GM13976 (cell line): ENCODE data around the gene PPM1L.

Experiments
- DNase-seq: peaks from one replicate; pipeline ENCODE4 v3.0.0; 2012; ENCODE audit warnings: low spot score
- CTCF ChIP-seq: IDR thresholded peaks from 2 replicates; pipeline ENCODE4 v1.5.1; 2012; ENCODE audit warnings: borderline replicate concordance, mild to moderate bottlenecking; ENCODE audit not compliant: insufficient read depth; ENCODE audit errors: extremely low read depth, missing control alignments, control extremely low read depth
- in situ Hi-C: fragments of 300-500 bp; cut with MboI; formaldehyde crosslinking; loops from one replicate; pipeline ENCODE4 v1.12.0; 2022; ENCODE audit warnings: low sequenced_read_pairs, mixed read lengths, inconsistent platforms; ENCODE audit not compliant: unreplicated experiment

Gene PPM1L

GRCh38 chr3:160943996-160944395, 188.0 kb downstream of the PPM1L start:
- TF ChIP-seq CTCF: no peak
- DNase-seq: no peak
- in situ Hi-C loops: loop anchor here (25.0 kb wide), 1 partner anchor 468 kb away; no protein-coding TSS in a partner anchor

- no peak for TF ChIP-seq CTCF
- DNase-seq: no peak
- in situ Hi-C loops: loop anchor here (25.0 kb wide), 1 partner anchor 467 kb away; no protein-coding TSS in a partner anchor
Measured at GRCh38 chr3:160945336-160945735, 189.3 kb downstream of the PPM1L start.

- in situ Hi-C loops: loop anchor here (25.0 kb wide), 1 partner anchor 464 kb away; no protein-coding TSS in a partner anchor
- no peak for TF ChIP-seq CTCF
- no peak for DNase-seq
Measured at GRCh38 chr3:160948273-160948672, 192.2 kb downstream of the PPM1L start.

- TF ChIP-seq CTCF: no peak
- no peak for DNase-seq
- in situ Hi-C loops: loop anchor here (25.0 kb wide), 1 partner anchor 463 kb away; no protein-coding TSS in a partner anchor
Measured at GRCh38 chr3:160949460-160949859, 193.4 kb downstream of the PPM1L start.

- in situ Hi-C loops: loop anchor here (25.0 kb wide), 1 partner anchor 262 kb away; the partner anchor contains the start of gene NMD3
- TF ChIP-seq CTCF: no peak
Measured at GRCh38 chr3:160950542-160950941, 194.5 kb downstream of the PPM1L start.

GRCh38 chr3:160950954-160951353, 194.9 kb downstream of the PPM1L start:
- DNase-seq: no peak
- in situ Hi-C loops: loop anchor here (25.0 kb wide), 1 partner anchor 261 kb away; the partner anchor contains the start of gene NMD3
- no peak for TF ChIP-seq CTCF

More at GRCh38 chr3:160950542-160950941, 194.5 kb downstream of the PPM1L start:
- no peak for DNase-seq
